D721Med (cell line): Measurements from ENCODE around the gene PIK3CA.
"Not testable (repeated sequence)": the region's sequence is repeated elsewhere in the genome, so short reads cannot be mapped to it uniquely, and the experiment has no call there.

Experiments
- DNase-seq: peaks from one replicate; pipeline ENCODE4 v3.0.0; 2011; ENCODE audit warnings: low spot score; ENCODE audit not compliant: insufficient read length
- FAIRE-seq: peaks from 2 replicates; lab custom pipeline; 2011; peaks lifted over from hg19 to GRCh38; lab: Jason Lieb, UNC
- TF ChIP-seq, protein P1 (sequence below): IDR thresholded peaks from 2 replicates; pipeline ENCODE4 v1.5.1; 2012; ENCODE audit warnings: mild to moderate bottlenecking, control low read depth; ENCODE audit not compliant: insufficient read depth; ENCODE audit errors: missing control alignments

The PIK3CA gene

DNA sequence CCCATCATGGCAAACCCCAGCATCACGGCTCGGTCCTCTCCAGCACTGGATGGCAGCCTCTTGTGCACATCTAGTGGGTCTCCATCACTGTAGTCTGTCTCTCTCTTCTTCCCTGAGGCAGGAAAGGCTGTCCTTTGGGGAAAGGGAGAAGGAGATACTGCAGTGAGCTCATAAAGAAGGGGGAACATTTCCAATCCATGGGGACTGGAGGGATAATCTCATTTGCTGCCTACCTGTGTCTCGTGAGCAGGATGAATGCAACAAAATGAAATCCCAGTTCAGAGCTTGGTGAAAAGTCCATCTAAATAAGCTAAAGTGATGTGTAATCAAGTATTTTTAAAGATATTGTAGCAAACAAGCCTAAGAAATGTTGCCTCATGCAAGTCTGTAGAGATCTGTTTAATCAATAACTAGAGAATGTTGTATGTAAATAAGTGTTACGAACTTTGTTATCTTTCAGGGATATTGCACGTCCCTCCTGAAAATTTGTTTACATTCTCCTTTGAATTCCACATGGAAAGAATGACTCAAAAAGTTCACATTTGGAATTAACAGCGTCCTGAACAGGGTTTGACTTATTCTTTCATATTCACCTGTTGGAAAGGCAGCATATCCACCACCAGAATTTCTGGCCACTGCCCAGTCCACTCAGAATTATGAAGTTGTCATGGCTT, 102.8 kb downstream of the PIK3CA start, which contains the start of gene KCNMB3:
KCNMB3 (minus strand) TSS at position 312 of the 674 bp plus-strand sequence; CDS start at position 188, 124 bp downstream.
- DNase-seq (no peak), FAIRE-seq (no peak)
- TF ChIP-seq, protein P1, sequence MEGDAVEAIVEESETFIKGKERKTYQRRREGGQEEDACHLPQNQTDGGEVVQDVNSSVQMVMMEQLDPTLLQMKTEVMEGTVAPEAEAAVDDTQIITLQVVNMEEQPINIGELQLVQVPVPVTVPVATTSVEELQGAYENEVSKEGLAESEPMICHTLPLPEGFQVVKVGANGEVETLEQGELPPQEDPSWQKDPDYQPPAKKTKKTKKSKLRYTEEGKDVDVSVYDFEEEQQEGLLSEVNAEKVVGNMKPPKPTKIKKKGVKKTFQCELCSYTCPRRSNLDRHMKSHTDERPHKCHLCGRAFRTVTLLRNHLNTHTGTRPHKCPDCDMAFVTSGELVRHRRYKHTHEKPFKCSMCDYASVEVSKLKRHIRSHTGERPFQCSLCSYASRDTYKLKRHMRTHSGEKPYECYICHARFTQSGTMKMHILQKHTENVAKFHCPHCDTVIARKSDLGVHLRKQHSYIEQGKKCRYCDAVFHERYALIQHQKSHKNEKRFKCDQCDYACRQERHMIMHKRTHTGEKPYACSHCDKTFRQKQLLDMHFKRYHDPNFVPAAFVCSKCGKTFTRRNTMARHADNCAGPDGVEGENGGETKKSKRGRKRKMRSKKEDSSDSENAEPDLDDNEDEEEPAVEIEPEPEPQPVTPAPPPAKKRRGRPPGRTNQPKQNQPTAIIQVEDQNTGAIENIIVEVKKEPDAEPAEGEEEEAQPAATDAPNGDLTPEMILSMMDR: no peak

DNA sequence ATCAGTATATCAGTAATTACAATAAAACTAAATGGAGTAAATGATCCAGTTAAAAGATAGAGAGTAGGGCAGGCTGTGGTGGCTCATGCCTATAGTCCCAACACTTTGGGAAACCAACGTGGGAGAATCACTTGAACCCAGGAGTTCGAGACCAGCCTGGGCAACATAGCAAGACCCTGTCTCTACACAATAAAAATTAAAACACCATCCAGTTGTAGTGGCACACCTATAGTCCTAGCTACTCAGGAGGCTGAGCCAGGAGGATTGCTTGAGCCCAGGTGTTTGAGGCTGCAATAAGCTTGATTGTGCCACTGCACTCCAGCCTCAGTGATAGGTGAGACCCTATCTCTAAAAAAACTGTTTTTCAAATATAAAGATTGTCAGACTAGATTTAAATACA, 108.7 kb downstream of the PIK3CA start:
- FAIRE-seq: no peak
- TF ChIP-seq, protein P1: no peak
- DNase-seq: no peak

DNA sequence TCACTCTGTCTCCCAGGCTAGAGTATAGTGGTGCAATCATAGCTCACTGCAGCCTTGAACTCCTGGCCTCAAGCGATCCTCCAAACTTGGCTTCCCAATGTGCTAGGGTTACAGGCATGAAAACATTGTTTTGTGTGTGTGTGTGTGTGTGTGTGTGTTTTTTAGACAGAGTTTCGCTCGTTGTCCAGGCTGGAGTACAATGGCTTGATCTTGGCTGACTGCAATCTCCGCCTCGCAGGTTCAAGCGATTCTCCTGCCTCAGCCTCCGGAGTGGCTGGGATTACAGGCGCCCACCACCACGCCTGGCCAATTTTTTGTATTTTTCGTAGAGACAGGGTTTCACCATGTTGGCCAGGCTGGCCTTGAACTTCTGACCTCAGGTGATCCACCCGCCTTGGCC, 109.6 kb downstream of the PIK3CA start:
- not testable (repeated sequence) for FAIRE-seq

DNA sequence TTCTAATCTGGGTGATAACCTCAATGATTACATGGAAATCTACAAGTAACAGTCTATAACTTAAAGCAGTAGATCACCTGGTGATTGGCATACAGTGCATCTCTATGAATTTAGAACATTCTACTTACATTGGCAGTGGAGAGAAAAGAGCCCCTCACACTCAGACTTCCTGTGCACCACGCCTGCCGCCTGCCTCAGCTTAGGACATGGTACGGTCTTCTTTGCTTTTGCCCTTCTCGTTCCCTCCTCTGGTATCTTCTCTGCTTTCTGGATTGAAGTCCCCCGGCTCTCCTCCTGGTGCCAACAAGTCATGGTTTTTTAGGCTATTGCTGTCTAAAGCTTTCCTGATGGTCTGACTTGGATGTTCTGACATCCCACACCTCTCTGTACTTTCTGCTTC, 110.7 kb downstream of the PIK3CA start:
- DNase-seq (no peak), FAIRE-seq (no peak)
- TF ChIP-seq, protein P1: no peak

More for the DNA sequence above, 109.6 kb downstream of the PIK3CA start:
- not testable (repeated sequence) for DNase-seq

DNA sequence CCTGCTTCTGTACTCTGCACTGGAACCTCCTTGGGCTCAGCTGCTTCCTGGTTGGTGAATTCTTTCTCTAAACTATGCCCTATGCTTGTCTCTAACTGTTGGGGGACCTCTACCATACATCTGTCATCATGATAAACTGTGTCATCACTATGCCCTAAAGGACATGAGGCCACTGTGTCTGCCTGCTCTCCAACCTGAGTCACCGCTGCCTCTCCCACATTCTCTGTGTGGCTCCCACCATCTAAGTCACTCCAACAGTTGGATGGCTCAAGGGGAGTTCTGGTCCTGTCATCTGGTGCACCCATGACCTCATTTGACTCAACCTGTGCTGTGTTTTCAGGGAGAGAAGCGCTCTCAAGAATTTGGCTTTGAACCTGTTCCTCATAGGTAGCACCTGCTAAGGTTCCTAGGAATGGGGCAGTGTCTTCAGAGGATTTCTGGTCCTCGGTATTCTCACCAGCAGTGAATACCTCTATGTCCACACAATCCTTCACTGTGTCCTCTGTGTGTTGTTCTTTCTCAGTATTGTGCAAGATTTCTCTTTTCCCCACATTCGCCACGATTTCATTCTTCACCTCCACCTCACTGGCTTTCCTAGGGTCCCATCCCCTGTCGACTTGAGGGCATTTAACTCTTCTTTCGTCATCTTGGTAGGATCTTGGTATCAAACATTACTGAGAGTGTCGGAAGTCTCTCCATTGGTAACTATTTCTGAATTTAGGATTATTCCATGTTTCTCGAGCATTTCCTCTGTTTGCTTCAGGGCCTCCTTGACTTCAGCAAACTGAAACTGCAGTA, 112.0 kb downstream of the PIK3CA start:
- FAIRE-seq, DNase-seq: not testable (repeated sequence)

DNA sequence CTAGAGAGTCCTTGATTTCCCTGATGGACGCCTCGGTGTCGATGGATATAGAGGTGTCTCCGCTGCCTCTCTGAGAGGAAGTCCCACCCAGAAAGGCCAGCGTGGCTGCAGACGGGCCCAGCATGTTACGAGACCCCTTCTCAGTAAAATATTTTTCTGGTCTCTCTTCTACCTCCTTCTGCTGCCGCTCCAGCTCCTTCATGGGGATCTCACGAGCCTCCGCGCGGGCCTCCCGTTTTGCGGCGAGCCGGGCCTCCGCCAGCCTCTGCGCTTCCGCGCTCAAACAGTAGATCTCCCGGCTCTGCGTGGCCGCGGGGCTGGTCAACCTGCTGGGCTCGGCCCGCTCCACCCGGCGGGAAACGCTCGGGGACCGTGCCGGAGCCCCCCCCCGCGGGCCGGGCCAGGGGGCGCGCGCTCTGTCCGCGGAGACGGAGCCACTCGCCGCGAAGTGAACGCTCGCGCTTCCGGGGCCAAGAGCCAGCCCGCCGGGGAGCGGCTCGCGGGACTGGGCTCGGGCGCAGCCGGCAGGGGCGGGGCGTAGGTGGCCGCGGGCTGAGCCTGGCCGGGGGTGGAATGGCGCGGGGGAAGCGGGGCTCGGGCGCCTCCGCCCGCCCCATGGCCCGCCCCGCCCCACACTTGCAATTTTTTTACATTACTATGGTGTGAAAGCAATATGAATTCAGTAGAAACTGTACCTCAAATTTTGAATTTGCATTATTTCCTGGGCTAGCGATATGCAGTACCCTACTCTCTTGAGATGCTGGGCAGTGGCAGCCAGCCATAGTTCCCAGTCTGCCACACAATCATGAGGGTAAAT, 113.0 kb downstream of the PIK3CA start:
- DNase-seq: no peak
- no peak for FAIRE-seq
- TF ChIP-seq, protein P1: no peak

DNA sequence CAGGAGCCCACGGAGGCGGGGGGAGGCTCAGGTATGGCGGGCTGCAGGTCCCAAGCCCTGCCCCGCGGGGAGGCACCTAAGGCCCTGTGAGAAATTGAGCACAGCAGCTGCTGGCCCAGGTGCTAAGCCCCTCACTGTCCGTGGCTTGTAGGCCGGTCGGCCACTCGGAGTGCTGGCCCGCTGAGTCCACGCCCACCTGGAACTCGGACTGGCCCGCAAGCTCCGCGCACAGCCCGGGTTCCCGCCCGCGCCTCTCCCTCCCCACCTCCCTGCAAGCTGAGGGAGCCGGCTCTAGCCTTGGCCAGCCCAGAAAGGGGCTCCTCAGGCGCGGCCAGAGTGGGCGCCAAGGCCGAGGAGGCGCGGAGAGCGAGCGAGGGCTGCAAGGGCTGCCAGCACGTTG, 115.0 kb downstream of the PIK3CA start:
- TF ChIP-seq, protein P1: no peak
- DNase-seq: no peak
- no peak for FAIRE-seq
